ENCODE results near the gene FGF1.
A peak's percentile ranks its signal among the peaks of the same experiment; 100 is the strongest.

Gene FGF1

DNA sequence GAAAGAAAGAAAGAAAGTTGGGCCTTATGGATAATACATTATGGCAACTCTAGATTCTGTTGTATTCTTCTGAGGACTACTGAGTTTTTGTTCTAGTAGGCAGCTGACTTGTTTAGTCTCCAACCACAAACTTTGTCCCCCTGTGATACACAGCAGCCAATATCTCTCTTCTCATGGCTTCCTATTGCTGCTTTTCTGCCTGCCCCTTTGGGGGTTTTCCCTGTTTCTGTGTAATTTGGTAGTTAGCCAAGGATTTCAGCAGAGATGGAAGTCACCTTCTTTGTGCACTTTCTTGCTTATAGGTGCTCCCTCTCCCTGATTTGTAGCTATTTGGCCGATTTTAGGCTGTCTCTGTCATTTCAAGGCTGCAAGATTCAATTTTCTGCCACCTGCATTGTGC, 109.6 kb downstream of the FGF1 start:
- no peak for DNase-seq (ENCODE audit: low spot score)

DNA sequence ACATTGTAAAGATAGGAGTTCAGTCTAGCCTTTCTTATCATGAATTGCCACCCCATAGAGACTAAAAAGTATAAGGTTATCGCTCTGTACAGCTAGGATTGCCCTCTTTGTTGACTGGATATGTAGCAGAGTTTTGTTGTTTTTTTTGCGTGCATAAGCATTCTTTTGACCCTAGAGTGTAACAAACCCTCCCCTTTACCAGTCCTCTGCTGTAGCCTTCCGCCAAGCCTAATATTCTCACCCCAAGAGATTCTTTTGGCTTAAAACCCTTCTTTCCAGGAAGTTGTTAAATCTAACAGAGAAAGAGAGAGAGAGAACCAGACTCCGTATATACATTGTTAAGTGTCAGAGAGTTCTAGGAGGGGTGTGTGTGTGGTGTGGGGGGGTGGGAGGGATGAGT, 113.9 kb downstream of the FGF1 start:
- no peak for DNase-seq (ENCODE audit: low spot score)

DNA sequence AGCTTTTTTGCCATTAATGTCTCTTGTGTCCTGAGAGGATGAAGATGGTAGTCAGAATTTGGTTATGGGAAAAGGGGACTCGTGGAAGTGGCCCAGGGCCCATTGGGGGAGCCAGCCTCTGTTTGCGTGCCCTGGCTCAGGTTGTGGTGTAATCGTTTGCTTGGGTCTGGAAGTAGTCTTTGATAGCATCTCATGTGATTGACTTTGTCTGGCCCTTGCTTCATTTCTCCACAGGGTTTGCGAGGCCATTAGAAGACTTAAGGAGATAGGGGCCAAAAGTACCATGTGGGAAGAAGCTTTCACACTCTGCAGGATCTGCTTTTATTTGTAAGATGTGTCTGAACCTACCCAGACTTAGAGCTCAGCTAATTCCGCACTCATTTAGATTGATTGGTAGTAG, 114.5 kb downstream of the FGF1 start:
- no peak for DNase-seq (ENCODE audit: low spot score)

DNA sequence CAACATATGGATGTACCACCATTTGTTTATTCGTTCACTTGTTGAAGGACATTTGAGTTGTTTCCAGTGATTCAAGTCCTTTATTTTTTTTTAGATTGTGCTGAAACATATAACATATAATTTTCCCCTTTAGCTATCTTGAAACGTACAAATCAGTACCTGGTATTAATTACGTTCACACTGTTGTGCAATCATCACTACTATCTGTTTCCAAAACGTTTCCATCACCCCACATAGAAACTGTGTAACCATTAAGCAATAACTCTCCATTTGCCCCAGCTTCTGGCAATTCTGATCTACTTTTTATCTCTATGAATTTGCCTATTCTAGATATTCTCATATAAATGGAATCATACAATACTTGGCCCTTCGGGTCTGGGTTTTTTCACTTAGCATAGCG, 116.0 kb downstream of the FGF1 start:
- no peak for DNase-seq (ENCODE audit: low spot score)

DNA sequence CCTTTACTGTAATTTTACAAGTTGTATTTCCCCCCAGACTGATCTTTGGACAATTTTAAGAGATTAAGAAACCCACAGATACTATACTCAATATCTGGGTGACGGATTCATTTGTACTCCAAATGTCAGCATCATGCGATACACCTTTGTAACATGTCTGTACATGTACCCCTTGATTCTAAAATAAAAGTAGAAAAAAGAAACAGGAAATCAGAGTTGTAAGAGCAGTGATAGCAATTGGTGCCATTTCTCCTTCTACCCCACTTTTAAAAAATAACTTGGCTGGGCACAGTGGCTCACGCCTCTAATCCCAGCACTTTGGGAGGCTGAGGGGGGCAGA, 116.9 kb downstream of the FGF1 start:
- no peak for DNase-seq (ENCODE audit: low spot score)

DNA sequence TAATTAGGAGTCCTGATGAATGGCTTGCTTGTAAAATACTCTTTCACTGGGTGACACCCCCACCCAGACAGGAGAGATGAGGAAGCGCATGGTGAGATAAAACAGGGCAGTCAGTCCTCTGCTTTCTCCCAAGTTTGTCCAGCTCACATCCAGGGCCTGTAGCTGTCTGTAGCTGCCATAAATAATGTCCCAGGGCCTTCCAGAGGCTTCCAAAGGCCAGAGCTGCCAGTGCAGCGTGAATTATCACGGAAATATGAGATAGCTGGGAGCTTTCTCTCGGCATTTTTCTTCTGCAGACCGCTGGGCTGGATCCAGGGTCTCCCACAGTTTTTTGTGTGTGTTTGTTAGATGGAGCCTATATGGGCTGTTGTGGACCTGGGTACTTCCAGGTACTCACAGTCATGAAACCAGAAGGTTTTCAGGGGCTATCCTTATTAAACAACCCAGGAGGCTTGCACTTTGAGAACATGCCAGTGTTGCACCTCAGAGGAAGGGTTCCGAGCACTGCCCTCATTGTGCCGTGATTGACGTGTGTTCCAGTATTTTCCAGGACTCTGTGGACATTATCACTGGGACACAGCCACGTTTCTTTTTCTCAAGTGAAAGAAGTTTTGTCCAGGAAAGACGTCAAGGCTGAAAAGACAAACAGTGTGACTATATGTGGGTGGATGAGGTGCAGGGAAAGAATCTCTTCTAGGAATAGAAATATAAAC, 117.5 kb downstream of the FGF1 start:
- no peak for DNase-seq (ENCODE audit: low spot score)

DNA sequence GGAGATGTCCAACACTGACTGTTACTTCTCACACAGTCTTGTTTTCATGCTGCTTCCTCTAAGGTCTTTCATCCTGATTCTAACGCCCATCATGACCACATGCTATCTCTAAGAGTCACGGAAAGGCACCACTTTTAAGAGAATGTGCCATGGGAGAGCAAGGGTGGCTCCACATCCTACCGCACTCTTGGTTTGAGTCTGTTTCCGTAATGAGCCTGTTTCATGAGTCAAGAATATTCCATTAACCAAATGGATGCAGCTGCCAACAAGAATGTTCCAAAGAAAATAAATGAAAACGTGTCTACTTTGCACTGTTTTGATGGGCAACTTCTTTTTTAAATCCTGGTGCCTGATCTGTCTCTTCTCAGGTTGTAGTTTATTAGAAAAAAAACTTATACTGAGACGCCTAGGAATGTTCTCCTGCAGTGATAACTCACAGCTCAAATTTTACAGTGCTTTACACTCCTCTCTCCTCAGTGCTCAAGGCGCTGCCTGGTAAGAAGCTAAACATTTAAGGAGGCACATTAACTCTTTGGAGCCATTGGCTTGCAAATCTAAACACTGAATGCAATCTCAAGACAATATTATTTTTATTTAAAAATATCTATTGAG, 124.3 kb downstream of the FGF1 start:
- no peak for DNase-seq (ENCODE audit: low spot score)

DNA sequence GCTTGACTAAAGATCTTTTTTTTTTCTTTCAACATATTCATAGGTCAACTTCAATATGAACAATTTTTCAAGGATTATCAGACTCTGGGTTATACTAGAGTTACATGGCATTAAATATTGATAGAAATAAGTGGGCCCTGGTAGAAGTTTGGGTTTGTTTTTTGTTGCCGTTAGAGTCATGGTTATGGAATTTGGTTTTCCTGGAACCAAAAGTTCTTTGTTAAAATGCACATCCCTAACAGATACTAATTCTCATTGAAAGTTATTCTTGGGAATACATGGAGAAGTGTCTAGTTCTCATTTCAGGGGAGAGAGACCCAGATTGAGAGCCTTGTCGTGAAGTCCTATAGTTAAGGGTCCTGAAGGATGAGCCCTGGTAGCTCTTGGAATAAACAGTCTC, 124.9 kb downstream of the FGF1 start:
- no peak for DNase-seq (ENCODE audit: low spot score)

DNA sequence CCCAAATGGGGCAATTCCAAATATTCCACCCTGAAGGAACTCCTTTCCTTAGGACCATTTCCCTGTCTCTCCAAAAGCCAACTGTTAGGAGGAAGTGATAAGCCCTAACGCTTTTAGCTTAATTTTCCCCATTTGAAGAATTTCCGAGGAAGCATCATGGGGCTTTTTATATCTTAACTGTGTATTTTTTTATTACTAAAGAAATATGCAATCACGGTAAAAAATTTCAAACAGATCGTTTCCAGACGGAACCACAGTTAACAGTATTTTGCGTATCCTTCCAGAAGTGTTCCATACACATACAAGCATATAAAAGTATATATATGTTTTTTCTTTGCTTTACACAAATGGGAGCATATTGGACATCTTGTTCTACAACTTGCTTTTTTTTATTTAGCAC, 133.8 kb downstream of the FGF1 start:
- no peak for DNase-seq (ENCODE audit: low spot score)

DNA sequence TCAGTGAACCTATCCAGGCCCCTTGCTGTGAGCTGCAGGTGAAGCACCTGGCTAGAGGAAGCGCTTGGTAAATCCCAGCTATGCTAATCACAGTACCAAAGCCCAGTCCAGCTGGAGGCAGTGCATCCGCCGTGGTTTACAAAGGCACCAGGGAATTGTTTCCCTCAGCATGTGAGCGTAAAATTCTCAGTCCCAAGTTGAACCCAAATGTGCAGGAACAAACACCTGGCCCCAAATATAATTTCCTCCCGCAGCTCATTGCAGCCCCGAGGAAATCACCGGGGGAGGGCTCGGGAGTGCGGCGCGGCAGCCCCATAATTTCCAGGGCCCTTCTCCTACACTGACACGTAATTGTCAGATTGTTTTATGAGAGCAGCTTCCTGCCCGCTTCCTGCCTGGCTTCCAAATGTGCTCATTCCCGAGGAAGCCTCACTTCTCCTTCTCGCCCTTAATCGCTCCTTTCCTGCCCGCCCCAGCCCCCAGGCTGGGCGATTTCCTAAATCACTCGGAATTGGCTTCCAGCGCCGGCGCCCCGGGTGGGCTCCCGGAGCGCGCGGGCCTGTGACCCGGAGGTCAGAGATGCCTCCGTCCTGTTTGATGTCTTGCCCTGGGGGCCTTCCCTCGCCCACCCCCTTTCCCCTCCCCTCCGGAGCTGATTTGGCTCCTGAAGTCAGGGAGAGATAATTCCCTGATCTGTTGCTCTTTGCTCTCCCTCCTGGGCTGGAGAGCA, 134.4 kb downstream of the FGF1 start:
- DNase-seq (ENCODE audit: low spot score), result no peak

DNA sequence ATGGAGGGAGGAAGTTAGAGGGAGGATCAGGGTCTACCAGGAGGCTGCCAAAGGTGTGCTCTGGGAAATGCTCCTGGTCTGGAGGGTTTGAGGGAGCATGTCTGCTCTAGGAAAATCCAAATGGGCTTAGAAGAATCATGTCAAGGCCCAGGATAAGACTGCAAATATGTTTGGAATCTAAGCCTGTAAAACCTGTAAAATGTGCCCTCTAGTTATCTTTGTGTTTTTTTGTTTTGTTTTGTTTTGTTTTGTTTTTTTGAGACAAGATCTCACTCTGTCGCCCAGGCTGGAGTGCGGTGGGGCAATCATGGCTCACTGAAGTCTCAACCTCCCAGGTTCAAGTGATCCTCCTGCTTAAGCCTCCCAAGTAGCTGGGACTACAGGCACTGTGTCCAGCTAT, 135.4 kb downstream of the FGF1 start:
- DNase-seq (ENCODE audit: low spot score), result no peak

DNA sequence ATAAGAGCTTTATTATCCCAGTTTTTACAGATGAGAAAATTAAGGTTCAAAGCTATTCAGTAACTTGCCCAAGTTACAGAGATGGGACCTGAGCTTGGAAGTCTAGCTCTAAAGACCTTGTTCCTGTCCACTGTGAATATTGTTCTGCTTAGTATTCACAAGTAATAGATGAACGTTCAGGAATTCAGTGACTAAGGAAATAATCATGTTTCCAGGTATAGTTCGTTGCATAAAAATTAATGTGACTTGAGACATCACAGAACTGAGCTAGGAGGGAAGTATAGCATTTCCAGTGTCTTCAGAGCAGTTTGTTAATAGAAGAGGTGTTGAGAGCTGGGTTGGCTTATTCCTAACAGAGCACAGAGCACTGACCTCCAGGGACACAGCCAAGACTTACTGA, 136.1 kb downstream of the FGF1 start:
- no peak for DNase-seq (ENCODE audit: low spot score)

DNA sequence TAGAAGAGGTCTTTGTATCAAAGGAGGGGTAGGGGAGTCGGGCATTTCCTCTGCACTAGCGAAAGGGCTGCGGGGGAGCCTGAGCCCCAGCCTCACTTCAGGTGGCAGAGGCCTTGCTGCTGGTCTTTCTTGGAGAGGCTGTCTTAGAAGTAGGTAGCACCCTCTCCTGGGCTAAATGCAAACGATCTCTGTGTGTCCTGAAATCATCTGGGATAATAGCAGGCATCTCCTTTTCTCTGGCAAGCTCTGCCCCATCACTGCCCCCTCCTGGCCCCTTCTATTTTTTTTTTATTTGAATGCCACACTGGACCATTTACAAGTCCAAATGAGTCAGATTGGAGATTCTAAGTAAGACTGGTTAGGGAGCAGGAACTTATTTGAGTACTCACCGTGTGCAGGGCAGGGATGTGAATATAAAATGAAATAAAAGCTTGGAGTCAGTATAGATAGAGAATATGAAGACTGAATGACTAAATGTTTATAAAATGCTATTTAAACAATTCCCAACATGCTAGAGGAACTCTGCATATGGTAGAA, 137.1 kb downstream of the FGF1 start:
- peak; percentile 85 for DNase-seq (ENCODE audit: low spot score)

DNA sequence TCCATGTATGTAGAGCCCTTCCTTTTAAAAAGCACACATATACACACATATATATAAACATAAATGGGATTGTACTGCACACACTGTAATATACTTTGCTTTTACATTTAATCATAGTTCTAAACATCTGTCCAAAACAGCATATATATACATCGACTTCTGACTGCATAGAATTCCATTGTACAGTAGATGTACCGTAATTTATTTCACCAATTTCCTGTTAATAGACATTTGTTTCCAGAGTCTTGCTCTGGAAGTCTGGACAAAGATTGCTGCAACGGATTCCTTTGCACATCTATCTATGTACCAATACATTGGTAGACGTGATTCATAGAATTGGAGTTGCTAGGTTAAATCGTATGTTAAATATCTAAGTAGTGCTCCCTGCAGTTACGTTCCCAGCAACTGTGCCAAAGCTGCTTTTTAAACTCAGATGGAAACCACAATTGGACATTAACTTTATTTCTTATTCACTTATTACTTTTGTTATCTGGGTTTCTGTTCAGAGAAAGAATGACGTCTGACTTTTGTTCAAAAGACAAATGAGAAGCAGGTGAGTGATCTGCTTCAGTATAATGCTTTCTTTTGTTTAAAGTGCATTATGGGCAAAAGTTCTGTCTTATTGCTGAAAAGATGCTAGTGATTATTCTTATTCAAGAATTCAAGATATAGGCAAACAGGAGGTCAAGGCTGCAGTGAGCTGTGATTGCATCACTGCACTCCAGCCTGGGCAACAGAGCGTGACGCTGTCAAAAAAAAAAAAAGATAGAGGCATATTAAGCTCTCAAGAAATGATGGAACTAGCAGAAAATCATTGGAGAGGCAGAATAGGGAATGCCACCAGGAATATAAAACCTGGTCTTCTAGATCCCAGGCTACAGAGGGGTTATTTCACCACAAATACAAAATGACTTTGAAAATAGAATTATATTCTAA, 138.2 kb downstream of the FGF1 start:
- no peak for DNase-seq (ENCODE audit: low spot score)

DNA sequence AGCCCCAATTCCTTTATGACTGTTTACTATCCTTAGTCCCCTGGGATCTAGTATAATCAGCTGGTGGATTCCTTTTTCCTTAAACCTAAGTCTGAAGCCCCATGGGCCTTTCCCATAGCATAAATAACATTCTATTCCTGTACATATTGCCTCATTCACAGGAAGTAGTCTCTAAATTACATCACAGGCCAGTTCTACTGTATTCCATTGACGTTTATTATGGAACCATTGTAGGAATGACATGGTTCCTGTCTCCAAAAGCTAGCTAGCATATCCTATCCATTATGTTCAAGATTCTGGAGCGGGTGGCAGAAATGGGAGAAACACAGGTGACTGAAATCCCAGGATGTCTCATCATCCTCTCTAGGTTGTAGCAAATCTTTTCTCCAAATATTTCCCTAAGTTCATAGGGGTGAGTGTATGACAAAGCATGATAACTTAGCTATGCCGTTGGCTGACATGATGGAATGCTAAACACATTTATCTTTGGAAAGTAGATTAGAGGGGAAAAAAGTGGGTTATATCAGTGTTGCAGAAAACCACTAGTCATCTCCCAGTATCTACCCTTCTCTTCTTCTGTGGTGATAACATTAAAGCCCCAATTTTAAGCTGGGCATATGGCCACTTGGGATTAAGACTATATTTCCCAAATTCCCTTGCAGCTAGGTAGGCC, 140.1 kb downstream of the FGF1 start:
- no peak for DNase-seq (ENCODE audit: low spot score)

DNA sequence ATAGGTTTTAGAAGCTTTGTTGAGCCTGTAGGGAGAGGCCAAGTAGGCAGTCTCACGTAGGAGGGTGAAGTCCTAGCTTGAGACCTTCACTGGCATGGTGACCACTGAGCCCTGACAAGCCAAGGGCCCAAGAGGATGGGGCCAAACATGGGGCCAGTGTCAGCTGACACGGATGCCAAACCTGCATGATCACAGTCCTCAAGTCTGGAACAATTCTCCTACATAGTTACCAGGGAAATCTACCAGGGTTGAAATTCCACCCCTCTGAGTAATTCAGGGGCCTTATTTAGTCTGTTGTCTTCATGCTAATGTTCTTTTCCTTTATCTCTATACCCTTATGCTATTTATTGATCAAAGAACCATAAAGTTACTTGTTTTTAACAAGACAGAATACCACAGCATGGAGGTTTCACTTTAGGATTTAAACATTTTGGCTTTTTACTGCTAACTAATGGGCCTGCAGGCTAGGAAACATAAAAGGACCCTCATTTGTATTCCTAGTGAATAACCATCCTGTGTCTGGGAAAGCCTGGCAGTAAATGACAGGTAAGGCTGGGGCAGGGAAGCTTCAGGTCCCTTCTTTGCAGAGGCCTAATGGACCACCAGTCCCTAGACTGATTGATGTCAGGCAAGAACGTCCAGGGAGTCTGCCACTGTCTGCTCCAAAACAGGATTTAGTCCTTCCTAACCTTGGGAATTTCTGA, 140.8 kb downstream of the FGF1 start:
- DNase-seq (ENCODE audit: low spot score), result no peak

DNA sequence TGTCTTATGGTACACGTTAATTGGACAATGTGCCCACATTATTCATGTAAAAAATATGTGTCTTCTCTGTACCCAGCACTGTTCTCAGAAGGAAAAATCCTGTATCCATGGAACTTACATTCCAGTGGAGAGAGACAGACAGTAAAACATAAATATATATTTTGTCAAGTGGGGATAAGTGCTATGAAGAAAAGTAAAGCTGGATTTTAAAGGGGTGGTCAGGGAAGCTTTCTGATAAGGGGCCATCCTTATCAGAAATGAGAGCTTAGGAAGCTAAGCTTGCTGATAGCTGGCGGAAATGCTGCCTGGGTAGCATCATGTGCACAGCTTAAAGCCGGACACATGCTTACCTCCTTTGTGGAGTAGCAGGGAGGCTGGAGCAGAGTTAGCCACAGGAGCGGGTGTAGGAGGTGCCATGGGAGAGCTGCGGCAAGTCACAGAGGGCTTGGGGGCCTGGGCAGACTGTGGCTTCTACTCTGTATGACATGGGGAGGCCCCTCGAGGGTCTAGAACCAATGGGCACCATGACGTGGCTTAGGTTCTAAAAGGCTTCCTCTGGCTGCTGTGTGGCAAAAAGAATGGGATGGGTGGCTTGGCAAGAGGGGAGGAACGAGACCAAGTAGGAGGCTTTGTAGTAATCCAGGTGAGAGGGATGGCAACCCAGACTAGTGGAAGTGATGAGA, 141.7 kb downstream of the FGF1 start:
- DNase-seq (ENCODE audit: low spot score), result no peak

DNA sequence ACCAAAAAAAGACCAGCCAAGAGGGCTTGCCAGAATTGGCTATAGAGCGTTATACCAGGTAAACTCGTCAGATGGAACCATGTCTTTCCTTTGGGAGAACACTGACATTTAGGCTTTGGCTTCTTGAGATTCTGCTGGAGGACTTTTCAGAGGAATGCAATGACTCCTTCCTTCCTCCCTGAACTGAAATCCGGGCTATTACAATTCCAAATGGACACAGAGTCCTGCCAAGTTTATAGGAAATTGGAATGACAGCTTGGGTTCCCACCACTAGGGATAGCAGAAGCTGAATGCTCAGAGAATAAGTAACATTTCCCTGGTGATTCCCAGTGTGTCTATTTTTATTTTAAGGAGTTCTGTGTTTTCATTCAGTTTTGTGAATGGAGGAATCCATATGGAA, 143.0 kb downstream of the FGF1 start:
- DNase-seq (ENCODE audit: low spot score), result no peak
